Upper lobe of left lung (tissue), 6 donors: Measurements from ENCODE around the gene EMSY. TPM values are rescaled to one million over a fixed set of nuclear protein-coding genes. Genes with fewer than 3 reads are reported as not detected.

ENCODE experiments used
- ATAC-seq, 2 donors: fragments of 200-7000 bp; cut with Tn5 transposase; one replicate each; pipeline ENCODE4 v1.9.1; 2022; ENCODE audit warnings: mild to moderate bottlenecking in 2 of 2, moderate library complexity in 2 of 2; ENCODE audit not compliant: low FRiP score in 2 of 2
- DNase-seq, 2 donors: peaks; one replicate each; pipeline ENCODE4 v3.0.0-alpha.2; 2019 to 2020
- H3K27ac ChIP-seq, 4 donors: fragments of 200-600 bp; sonication (generic); one replicate each; pipeline ENCODE4 v1.5.1; 2016 to 2019
- H3K27me3 ChIP-seq, 4 donors: fragments of 200-600 bp; sonication (generic); one replicate each; pipeline ENCODE4 v1.5.1; 2017 to 2019
- H3K36me3 ChIP-seq, 4 donors: fragments of 200-600 bp; sonication (generic); one replicate each; pipeline ENCODE4 v1.5.1; 2016 to 2019
- H3K4me1 ChIP-seq, 4 donors: fragments of 200-600 bp; sonication (generic); one replicate each; pipeline ENCODE4 v1.5.1; 2018 to 2019
- H3K4me3 ChIP-seq, 4 donors: fragments of 200-600 bp; sonication (generic); one replicate each; pipeline ENCODE4 v1.5.1; 2017 to 2019; ENCODE audit warnings: mild to moderate bottlenecking in 2 of 4, moderate library complexity in 1 of 4
- H3K9me3 ChIP-seq, 4 donors: fragments of 200-600 bp; sonication (generic); one replicate each; pipeline ENCODE4 v1.5.1; 2018 to 2019
- CTCF ChIP-seq, 6 experiments: fragments of 450-650 bp in 4 of 6; fragments of 200-600 bp in 2 of 6; sonication (generic) in 2 of 6; IDR thresholded peaks; one replicate each; pipeline ENCODE4 v1.5.1; 2016 to 2019; ENCODE audit warnings: antibody characterized with exemption in 6 of 6
- EP300 ChIP-seq, 4 donors: sonication (generic); formaldehyde crosslinking; IDR thresholded peaks; one replicate each; pipeline ENCODE4 v1.5.1; 2017; ENCODE audit warnings: antibody characterized with exemption in 4 of 4, control low read depth in 2 of 4
- POLR2A ChIP-seq, 4 donors: fragments of 450-650 bp; IDR thresholded peaks; one replicate each; pipeline ENCODE4 v1.5.1; 2016 to 2017; ENCODE audit warnings: antibody characterized with exemption in 4 of 4, mild to moderate bottlenecking in 2 of 4
- POLR2AphosphoS5 ChIP-seq, 2 donors: sonication (generic); formaldehyde crosslinking; IDR thresholded peaks; one replicate each; pipeline ENCODE4 v1.5.1; 2017; ENCODE audit warnings: antibody characterized with exemption in 2 of 2
- WGBS, 2 donors: methylation state at CpG; one replicate each; pipeline ENCODE4 v1.1.5; 2017 to 2018; 5-methylcytosine and 5-hydroxymethylcytosine counted together
- total RNA-seq, 6 donors: library from RNA; depleted of rRNA in 4 of 6; stranded (reverse); fragments of >200 nt in 4 of 6; gene quantifications; one replicate each; pipeline versions ENCODE4 v1.1.0 to v1.2.1, GENCODE V29; 2016 to 2021
- donor health status: DM: no; HTN: no; CAD: no; lungs with moderate emphysema.
- donor health status: DM: no; HTN: yes; CAD: no; lungs with severe emphysema.

Gene EMSY
- total RNA-seq, 6 donors from 2014 or later = 14.6 to 66.0 (median 20.9) TPM

- peaks cover 3 to 29% (median 3%) of the 10 kb centered on the region in 4 donors for H3K36me3 ChIP-seq
- no peaks in the 10 kb centered on the region for H3K9me3 ChIP-seq
- H3K4me1 ChIP-seq = no peaks in the 10 kb centered on the region
- H3K4me3 ChIP-seq = no peak overlapping the region
- H3K27me3 ChIP-seq = no peaks in the 10 kb centered on the region
- no peak for DNase-seq
- no peak for ATAC-seq
- H3K27ac ChIP-seq = no peak overlapping the region
- WGBS, 2 donors = 70 to 73% methylated on average over 3 of the region's 3 CpGs
- TF ChIP-seq POLR2AphosphoS5 (IDR thresholded peaks at IDR 0.05) (no peak), EP300 (IDR thresholded peaks at IDR 0.05) (no peak), CTCF (IDR thresholded peaks at IDR 0.05) (no peak), POLR2A (IDR thresholded peaks at IDR 0.05) (no peak)
Measured at GRCh38 chr11:76459846-76460245, 15.0 kb downstream of the EMSY start.

- H3K27ac ChIP-seq = no peak overlapping the region
- DNase-seq = no peak
- H3K4me1 ChIP-seq = no peaks in the 10 kb centered on the region
- no peaks in the 10 kb centered on the region for H3K27me3 ChIP-seq
- H3K36me3 ChIP-seq = peaks cover 3 to 45% (median 7%) of the 10 kb centered on the region in 4 donors
- H3K4me3 ChIP-seq = no peak overlapping the region
- TF ChIP-seq CTCF (IDR thresholded peaks at IDR 0.05) = no peak
- TF ChIP-seq EP300 (IDR thresholded peaks at IDR 0.05) = no peak
- no peaks in the 10 kb centered on the region for H3K9me3 ChIP-seq
- no peak for ATAC-seq
Measured at GRCh38 chr11:76462317-76462716, 17.5 kb downstream of the EMSY start.

- no peak overlapping the region for H3K27ac ChIP-seq
- peaks cover 3 to 44% (median 7%) of the 10 kb centered on the region in 4 donors for H3K36me3 ChIP-seq
- WGBS, 2 donors = 79 to 84% methylated on average over 4 of the region's 4 CpGs
- no peaks in the 10 kb centered on the region for H3K27me3 ChIP-seq
- ATAC-seq = no peak
- peaks cover 0 to 5% (median 2%) of the 10 kb centered on the region in 4 donors for H3K4me1 ChIP-seq
- no peak for DNase-seq
- no peak for TF ChIP-seq CTCF (IDR thresholded peaks at IDR 0.05)
- no peak for TF ChIP-seq POLR2A (IDR thresholded peaks at IDR 0.05)
- TF ChIP-seq POLR2AphosphoS5 (IDR thresholded peaks at IDR 0.05) = no peak
- TF ChIP-seq EP300 (IDR thresholded peaks at IDR 0.05) = no peak
- H3K4me3 ChIP-seq = no peak overlapping the region
- H3K9me3 ChIP-seq = no peaks in the 10 kb centered on the region
Measured at GRCh38 chr11:76465701-76466100, 20.9 kb downstream of the EMSY start.

- ATAC-seq (no peak), DNase-seq (no peak)
- TF ChIP-seq EP300 (IDR thresholded peaks at IDR 0.05) (no peak), POLR2A (IDR thresholded peaks at IDR 0.05) (no peak), POLR2AphosphoS5 (IDR thresholded peaks at IDR 0.05) (no peak), CTCF (IDR thresholded peaks at IDR 0.05) (no peak)
- H3K27ac ChIP-seq = no peak overlapping the region
- no peaks in the 10 kb centered on the region for H3K27me3 ChIP-seq
- H3K4me3 ChIP-seq = no peak overlapping the region
- H3K4me1 ChIP-seq = peaks cover 0 to 5% (median 2%) of the 10 kb centered on the region in 4 donors
- H3K36me3 ChIP-seq = peaks cover 0 to 38% (median 7%) of the 10 kb centered on the region in 4 donors
- H3K9me3 ChIP-seq = no peaks in the 10 kb centered on the region
Measured at GRCh38 chr11:76466666-76467065, 21.8 kb downstream of the EMSY start.

GRCh38 chr11:76469141-76469540 lies 24.3 kb downstream of the EMSY start:
- Histone ChIP-seq H3K9me3 (no peaks in the 10 kb centered on the region), H3K4me3 (no peak overlapping the region), H3K36me3 (peaks cover 12 to 56% (median 21%) of the 10 kb centered on the region in 4 donors), H3K27ac (no peak overlapping the region), H3K27me3 (no peaks in the 10 kb centered on the region), H3K4me1 (peaks cover 0 to 5% (median 2%) of the 10 kb centered on the region in 4 donors)
- DNase-seq (no peak), ATAC-seq (no peak)
- TF ChIP-seq POLR2A (IDR thresholded peaks at IDR 0.05) = no peak
- no peak for TF ChIP-seq CTCF (IDR thresholded peaks at IDR 0.05)
- no peak for TF ChIP-seq EP300 (IDR thresholded peaks at IDR 0.05)
- no peak for TF ChIP-seq POLR2AphosphoS5 (IDR thresholded peaks at IDR 0.05)
